ENCODE results near the gene PLCB1. TPM values are rescaled to one million over a fixed set of nuclear protein-coding genes. Genes with fewer than 3 reads are reported as not detected.

Gene PLCB1
- total RNA-seq, 1 experiment from 2014 or later, result 11.3 TPM

GRCh38 chr20:8774412-8774811 lies 642.3 kb downstream of the PLCB1 start:
- TF ChIP-seq, protein P1, sequence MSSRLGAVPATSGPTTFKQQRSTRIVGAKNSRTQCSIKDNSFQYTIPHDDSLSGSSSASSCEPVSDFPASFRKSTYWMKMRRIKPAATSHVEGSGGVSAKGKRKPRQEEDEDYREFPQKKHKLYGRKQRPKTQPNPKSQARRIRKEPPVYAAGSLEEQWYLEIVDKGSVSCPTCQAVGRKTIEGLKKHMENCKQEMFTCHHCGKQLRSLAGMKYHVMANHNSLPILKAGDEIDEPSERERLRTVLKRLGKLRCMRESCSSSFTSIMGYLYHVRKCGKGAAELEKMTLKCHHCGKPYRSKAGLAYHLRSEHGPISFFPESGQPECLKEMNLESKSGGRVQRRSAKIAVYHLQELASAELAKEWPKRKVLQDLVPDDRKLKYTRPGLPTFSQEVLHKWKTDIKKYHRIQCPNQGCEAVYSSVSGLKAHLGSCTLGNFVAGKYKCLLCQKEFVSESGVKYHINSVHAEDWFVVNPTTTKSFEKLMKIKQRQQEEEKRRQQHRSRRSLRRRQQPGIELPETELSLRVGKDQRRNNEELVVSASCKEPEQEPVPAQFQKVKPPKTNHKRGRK (CRISPR knock-in tag; IDR thresholded peaks at IDR 0.05; ENCODE audit: borderline replicate concordance), result no peak
- TF ChIP-seq NR1H2 (CRISPR knock-in tag; IDR thresholded peaks at IDR 0.05) (no peak), PRRX2 (CRISPR knock-in tag; IDR thresholded peaks at IDR 0.05) (no peak), CREB1 (CRISPR knock-in tag; IDR thresholded peaks at IDR 0.05) (no peak), ZNF423 (CRISPR knock-in tag; IDR thresholded peaks at IDR 0.05) (no peak), GTF2I (CRISPR knock-in tag; conservative IDR thresholded peaks at IDR 0.05) (no peak), OVOL2 (CRISPR knock-in tag; IDR thresholded peaks at IDR 0.05; ENCODE audit: borderline replicate concordance) (no peak)
- TF ChIP-seq, protein P2, sequence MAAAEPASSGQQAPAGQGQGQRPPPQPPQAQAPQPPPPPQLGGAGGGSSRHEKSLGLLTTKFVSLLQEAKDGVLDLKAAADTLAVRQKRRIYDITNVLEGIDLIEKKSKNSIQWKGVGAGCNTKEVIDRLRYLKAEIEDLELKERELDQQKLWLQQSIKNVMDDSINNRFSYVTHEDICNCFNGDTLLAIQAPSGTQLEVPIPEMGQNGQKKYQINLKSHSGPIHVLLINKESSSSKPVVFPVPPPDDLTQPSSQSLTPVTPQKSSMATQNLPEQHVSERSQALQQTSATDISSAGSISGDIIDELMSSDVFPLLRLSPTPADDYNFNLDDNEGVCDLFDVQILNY (CRISPR knock-in tag; IDR thresholded peaks at IDR 0.05), result no peak
- ChIA-PET CTCF (interaction anchor here (1.3 kb wide), 1 partner anchor 15 kb away, joined by 3 read pairs; no protein-coding TSS in a partner anchor), POLR2A (no interaction called here)
- ATAC-seq (no peak), DNase-seq (ENCODE audit: low spot score) (no peak)
- peaks cover 3% of the 10 kb centered on the region; the same call in 1 of the 2 replicates for H3K9me3 Mint-ChIP-seq
- H3K4me3 Mint-ChIP-seq, result no peak overlapping the region
- H3K27me3 Mint-ChIP-seq (ENCODE audit: low read depth), result no peaks in the 10 kb centered on the region
- H3K4me1 Mint-ChIP-seq, result peaks cover 3% of the 10 kb centered on the region; the same call in 1 of the 2 replicates
- H3K27ac Mint-ChIP-seq, result no peak overlapping the region
- no peaks in the 10 kb centered on the region for H3K36me3 Mint-ChIP-seq

DNA sequence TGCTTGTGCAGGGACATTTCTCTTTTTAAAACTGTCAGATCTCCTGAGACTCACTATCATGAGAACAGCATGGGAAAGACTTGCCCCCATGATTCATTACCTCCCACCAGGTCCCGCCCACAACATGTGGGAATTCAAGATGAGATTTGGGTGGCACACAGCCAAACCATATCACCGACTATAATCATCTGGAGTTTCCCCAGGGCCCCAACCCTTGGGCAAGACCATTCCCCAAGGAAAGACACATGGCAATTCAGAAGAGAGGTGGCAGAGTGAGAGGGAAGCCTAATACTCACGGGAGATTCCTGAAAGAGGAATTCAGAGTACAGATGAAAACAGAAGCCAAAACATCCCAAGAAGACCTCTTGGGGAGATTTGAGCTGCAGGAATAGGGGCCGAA lies 645.8 kb downstream of the PLCB1 start:
- no peak for DNase-seq (ENCODE audit: low spot score)
- no peak for TF ChIP-seq ZNF232 (CRISPR knock-in tag; IDR thresholded peaks at IDR 0.05)
- TF ChIP-seq SMAD4 (CRISPR knock-in tag; IDR thresholded peaks at IDR 0.05), result no peak
- no peak for TF ChIP-seq EMX1 (CRISPR knock-in tag; IDR thresholded peaks at IDR 0.05)
- TF ChIP-seq NR1H2 (CRISPR knock-in tag; IDR thresholded peaks at IDR 0.05), result no peak
- no peak for TF ChIP-seq ZNF423 (CRISPR knock-in tag; IDR thresholded peaks at IDR 0.05)
- no peak for TF ChIP-seq USF2 (CRISPR knock-in tag; IDR thresholded peaks at IDR 0.05)
- TF ChIP-seq ERG (CRISPR knock-in tag; IDR thresholded peaks at IDR 0.05), result no peak
- Mint-ChIP-seq H3K4me3 (no peak overlapping the region), H3K9me3 (peaks cover 17% of the 10 kb centered on the region), H3K36me3 (peaks cover 4% of the 10 kb centered on the region; the same call in 1 of the 2 replicates), H3K27me3 (ENCODE audit: low read depth) (no peaks in the 10 kb centered on the region), H3K4me1 (peaks cover 7% of the 10 kb centered on the region; the same call in 1 of the 2 replicates), H3K27ac (no peak overlapping the region)
- ChIA-PET POLR2A (no interaction called here), CTCF (interaction anchor here (2.6 kb wide), 1 partner anchor 18 kb away, joined by 10 read pairs; no protein-coding TSS in a partner anchor)
- no peak for ATAC-seq

GRCh38 chr20:8778387-8778786 lies 646.3 kb downstream of the PLCB1 start:
- no peak overlapping the region for H3K4me3 Mint-ChIP-seq
- H3K4me1 Mint-ChIP-seq, result peaks cover 7% of the 10 kb centered on the region; the same call in 1 of the 2 replicates
- peaks cover 17% of the 10 kb centered on the region for H3K9me3 Mint-ChIP-seq
- H3K27ac Mint-ChIP-seq, result no peak overlapping the region
- ATAC-seq (no peak), DNase-seq (ENCODE audit: low spot score) (no peak)
- H3K36me3 Mint-ChIP-seq, result peaks cover 4% of the 10 kb centered on the region; the same call in 1 of the 2 replicates
- ChIA-PET CTCF (interaction anchor here (2.6 kb wide), 1 partner anchor 18 kb away, joined by 10 read pairs; no protein-coding TSS in a partner anchor), POLR2A (no interaction called here)
- no peaks in the 10 kb centered on the region for H3K27me3 Mint-ChIP-seq (ENCODE audit: low read depth)
- no peak for TF ChIP-seq ZNF232 (CRISPR knock-in tag; IDR thresholded peaks at IDR 0.05)
- no peak for TF ChIP-seq SMAD3 (CRISPR knock-in tag; IDR thresholded peaks at IDR 0.05; ENCODE audit: borderline replicate concordance)
- TF ChIP-seq, protein P2 (CRISPR knock-in tag; IDR thresholded peaks at IDR 0.05), result no peak
- TF ChIP-seq GRHL2 (CRISPR knock-in tag; IDR thresholded peaks at IDR 0.05; ENCODE audit: insufficient replicate concordance, severe bottlenecking), result no peak
- TF ChIP-seq NFYB (CRISPR knock-in tag; conservative IDR thresholded peaks at IDR 0.05; ENCODE audit: low read depth), result no peak
- TF ChIP-seq FOXP1 (CRISPR knock-in tag; IDR thresholded peaks at IDR 0.05; ENCODE audit: borderline replicate concordance), result no peak
- TF ChIP-seq, protein P3, sequence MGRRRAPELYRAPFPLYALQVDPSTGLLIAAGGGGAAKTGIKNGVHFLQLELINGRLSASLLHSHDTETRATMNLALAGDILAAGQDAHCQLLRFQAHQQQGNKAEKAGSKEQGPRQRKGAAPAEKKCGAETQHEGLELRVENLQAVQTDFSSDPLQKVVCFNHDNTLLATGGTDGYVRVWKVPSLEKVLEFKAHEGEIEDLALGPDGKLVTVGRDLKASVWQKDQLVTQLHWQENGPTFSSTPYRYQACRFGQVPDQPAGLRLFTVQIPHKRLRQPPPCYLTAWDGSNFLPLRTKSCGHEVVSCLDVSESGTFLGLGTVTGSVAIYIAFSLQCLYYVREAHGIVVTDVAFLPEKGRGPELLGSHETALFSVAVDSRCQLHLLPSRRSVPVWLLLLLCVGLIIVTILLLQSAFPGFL (CRISPR knock-in tag; IDR thresholded peaks at IDR 0.05; ENCODE audit: borderline replicate concordance), result no peak
- no peak for TF ChIP-seq CBFB (CRISPR knock-in tag; IDR thresholded peaks at IDR 0.05; ENCODE audit: low read depth)
- no peak for TF ChIP-seq TEAD4 (CRISPR knock-in tag; IDR thresholded peaks at IDR 0.05)
- TF ChIP-seq SP1 (CRISPR knock-in tag; conservative IDR thresholded peaks at IDR 0.05), result no peak
- TF ChIP-seq, protein P4, sequence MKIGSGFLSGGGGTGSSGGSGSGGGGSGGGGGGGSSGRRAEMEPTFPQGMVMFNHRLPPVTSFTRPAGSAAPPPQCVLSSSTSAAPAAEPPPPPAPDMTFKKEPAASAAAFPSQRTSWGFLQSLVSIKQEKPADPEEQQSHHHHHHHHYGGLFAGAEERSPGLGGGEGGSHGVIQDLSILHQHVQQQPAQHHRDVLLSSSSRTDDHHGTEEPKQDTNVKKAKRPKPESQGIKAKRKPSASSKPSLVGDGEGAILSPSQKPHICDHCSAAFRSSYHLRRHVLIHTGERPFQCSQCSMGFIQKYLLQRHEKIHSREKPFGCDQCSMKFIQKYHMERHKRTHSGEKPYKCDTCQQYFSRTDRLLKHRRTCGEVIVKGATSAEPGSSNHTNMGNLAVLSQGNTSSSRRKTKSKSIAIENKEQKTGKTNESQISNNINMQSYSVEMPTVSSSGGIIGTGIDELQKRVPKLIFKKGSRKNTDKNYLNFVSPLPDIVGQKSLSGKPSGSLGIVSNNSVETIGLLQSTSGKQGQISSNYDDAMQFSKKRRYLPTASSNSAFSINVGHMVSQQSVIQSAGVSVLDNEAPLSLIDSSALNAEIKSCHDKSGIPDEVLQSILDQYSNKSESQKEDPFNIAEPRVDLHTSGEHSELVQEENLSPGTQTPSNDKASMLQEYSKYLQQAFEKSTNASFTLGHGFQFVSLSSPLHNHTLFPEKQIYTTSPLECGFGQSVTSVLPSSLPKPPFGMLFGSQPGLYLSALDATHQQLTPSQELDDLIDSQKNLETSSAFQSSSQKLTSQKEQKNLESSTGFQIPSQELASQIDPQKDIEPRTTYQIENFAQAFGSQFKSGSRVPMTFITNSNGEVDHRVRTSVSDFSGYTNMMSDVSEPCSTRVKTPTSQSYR (CRISPR knock-in tag; IDR thresholded peaks at IDR 0.05), result no peak
- no peak for TF ChIP-seq TEAD1 (CRISPR knock-in tag; IDR thresholded peaks at IDR 0.05)
- TF ChIP-seq FOXK1 (CRISPR knock-in tag; IDR thresholded peaks at IDR 0.05), result no peak

All from WTC11 (cell line).